ENCODE data around the gene IFNGR2. TPM values are rescaled to one million over a fixed set of nuclear protein-coding genes. Genes with fewer than 3 reads are reported as not detected.

The IFNGR2 gene
- total and polyA plus RNA-seq, 2 of the 13 experiments (the other 11 are each of a cell fraction or from before 2014, with no cell fraction given), result 61.3 to 117 TPM

- TF ChIP-seq STAT5B (CRISPR knock-in tag; IDR thresholded peaks at IDR 0.05), result no peak
- TF ChIP-seq NONO (IDR thresholded peaks at IDR 0.05), result no peak
- peak; percentile 53; the same call in 1 of the 2 replicates for TF ChIP-seq NONO (CRISPR knock-in tag; conservative IDR thresholded peaks at IDR 0.05)
- 0 out of 2 replicates have a peak, but pooled peaks have one; percentile 1 for TF ChIP-seq IKZF5 (CRISPR knock-in tag; IDR thresholded peaks at IDR 0.05)
- no peak; the same call in 1 of the 2 replicates for TF ChIP-seq ZNF691 (CRISPR knock-in tag; IDR thresholded peaks at IDR 0.05; ENCODE audit: borderline replicate concordance, low read depth)
- TF ChIP-seq ISL2 (CRISPR knock-in tag; IDR thresholded peaks at IDR 0.05), result no peak
- no peak for TF ChIP-seq PAX8 (CRISPR knock-in tag; IDR thresholded peaks at IDR 0.05; ENCODE audit: borderline replicate concordance)
- no peak for TF ChIP-seq ZNF207 (IDR thresholded peaks at IDR 0.05; ENCODE audit: borderline replicate concordance)
- TF ChIP-seq ZBTB1 (CRISPR knock-in tag; IDR thresholded peaks at IDR 0.05; ENCODE audit: borderline replicate concordance), result no peak
- TF ChIP-seq ZNF749 (CRISPR knock-in tag; IDR thresholded peaks at IDR 0.05; ENCODE audit: borderline replicate concordance), result no peak
- TF ChIP-seq GPN1 (CRISPR knock-in tag; IDR thresholded peaks at IDR 0.05; ENCODE audit: borderline replicate concordance), result no peak
- TF ChIP-seq TSC22D2 (CRISPR knock-in tag; IDR thresholded peaks at IDR 0.05; ENCODE audit: borderline replicate concordance), result no peak
- no peak for TF ChIP-seq ZMYM4 (CRISPR knock-in tag; IDR thresholded peaks at IDR 0.05)
- TF ChIP-seq HOMEZ (CRISPR knock-in tag; IDR thresholded peaks at IDR 0.05; ENCODE audit: low read depth), result no peak
- no peak for TF ChIP-seq TOE1 (CRISPR knock-in tag; IDR thresholded peaks at IDR 0.05)
- TF ChIP-seq JUN (CRISPR knock-in tag; IDR thresholded peaks at IDR 0.05), result no peak
- peak; percentile 43; the same call in 1 of the 2 replicates for TF ChIP-seq KDM5A (IDR thresholded peaks at IDR 0.05; ENCODE audit: borderline replicate concordance, low read length)
- no peak for TF ChIP-seq SIN3A (IDR thresholded peaks at IDR 0.05; ENCODE audit: borderline replicate concordance, low read depth, low read length)
- no peak for TF ChIP-seq ZFP36L1 (CRISPR knock-in tag; IDR thresholded peaks at IDR 0.05)
- TF ChIP-seq KDM5B (CRISPR knock-in tag; IDR thresholded peaks at IDR 0.05; ENCODE audit: borderline replicate concordance), result peak; percentile 55; the same call in 1 of the 2 replicates
- TF ChIP-seq SMYD3 (CRISPR knock-in tag; IDR thresholded peaks at IDR 0.05), result no peak
- peak; percentile 61 for TF ChIP-seq AGO2 (optimal IDR thresholded peaks at IDR 0.05; ENCODE audit: low read depth, low read length)
- TF ChIP-seq ESRRA (CRISPR knock-in tag; IDR thresholded peaks at IDR 0.05; ENCODE audit: low read depth), result no peak
- TF ChIP-seq ZFP36L2 (CRISPR knock-in tag; IDR thresholded peaks at IDR 0.05), result no peak
- TF ChIP-seq ZNF10 (CRISPR knock-in tag; IDR thresholded peaks at IDR 0.05; ENCODE audit: borderline replicate concordance, low read depth), result no peak
- no peak for TF ChIP-seq ZNF747 (CRISPR knock-in tag; IDR thresholded peaks at IDR 0.05; ENCODE audit: borderline replicate concordance)
- TF ChIP-seq SSRP1 (CRISPR knock-in tag; IDR thresholded peaks at IDR 0.05), result no peak
- peak; percentile 43 for TF ChIP-seq MAX (IDR thresholded peaks at IDR 0.05)
- TF ChIP-seq ZNF205 (CRISPR knock-in tag; IDR thresholded peaks at IDR 0.05), result no peak
These were observed 75.9 kb downstream of the IFNGR2 start (continued) for GRCh38 chr21:33478935-33479678.

Measured in HepG2 (cell line).